Esophagus mucosa (tissue), 1 donor: ENCODE data around the gene SLC6A11. TPM values are rescaled to one million over a fixed set of nuclear protein-coding genes. Genes with fewer than 3 reads are reported as not detected.

ENCODE experiments used
- ATAC-seq: fragments of 200-7000 bp; cut with Tn5 transposase; one replicate; pipeline ENCODE4 v1.9.1; 2020
- total RNA-seq: library from RNA; stranded (reverse); gene quantifications from one replicate; pipeline ENCODE4 v1.2.4, GENCODE V29; 2023
- donor health status: DM: yes; HTN: yes; CAD: no.

Gene SLC6A11
- total RNA-seq, 1 donor from 2014 or later, result 7.8 TPM

DNA sequence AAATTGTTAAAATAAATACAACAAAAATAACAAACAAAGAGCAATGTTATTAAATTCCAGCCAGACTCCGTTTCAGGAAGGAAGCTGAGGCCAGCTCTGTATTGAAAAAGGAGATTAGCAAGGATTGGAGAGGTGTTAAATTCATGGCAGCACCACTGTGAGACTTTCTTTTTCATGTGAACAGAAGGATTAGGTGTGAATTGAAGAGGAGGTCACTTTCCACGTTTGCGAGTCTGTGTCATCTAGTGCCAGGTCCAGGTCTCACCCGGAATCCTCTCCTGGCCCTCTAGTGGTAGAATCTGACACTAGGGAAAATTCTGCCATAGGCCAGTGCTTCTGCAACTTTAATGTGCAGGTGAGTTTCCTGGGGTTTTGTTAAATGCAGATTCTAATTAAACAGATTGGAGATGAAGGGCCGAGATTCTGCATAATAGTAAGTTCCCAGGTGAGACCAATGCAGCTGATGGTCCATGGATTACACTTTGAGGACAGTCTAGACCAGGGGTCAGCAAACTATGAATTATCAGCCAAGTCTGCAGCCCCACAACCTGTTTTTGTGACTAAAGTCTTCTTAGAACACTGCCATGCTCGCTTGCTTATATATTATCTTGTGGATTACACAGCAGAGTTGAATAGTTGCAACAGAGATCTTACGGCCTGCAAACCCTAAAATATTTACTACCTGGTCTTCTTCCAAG is 167.3 kb downstream of the SLC6A11 start:
- peak; percentile 93 for ATAC-seq

- ATAC-seq, result no peak
These were observed 168.4 kb downstream of the SLC6A11 start for GRCh38 chr3:10984371-10984896.

DNA sequence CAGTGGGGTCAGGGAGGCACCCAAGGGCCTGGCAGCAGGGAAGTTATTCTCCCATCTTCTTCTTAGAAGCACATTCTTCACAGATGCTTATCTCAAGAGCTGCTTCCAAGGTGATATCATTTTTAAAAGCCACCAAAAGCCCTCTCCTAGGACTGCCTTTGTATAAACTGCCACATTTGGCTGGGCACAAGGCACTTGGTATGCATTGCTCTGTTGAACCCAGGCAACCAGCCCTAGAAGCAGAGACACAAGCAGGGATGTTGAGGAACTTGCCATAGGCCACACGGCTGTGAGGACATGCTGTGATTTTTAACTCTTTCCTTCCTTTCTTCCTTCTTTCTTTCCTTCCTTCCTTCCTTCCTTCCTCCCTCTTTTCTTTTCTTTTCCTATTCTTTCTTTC is 169.2 kb downstream of the SLC6A11 start:
- ATAC-seq, result no peak

DNA sequence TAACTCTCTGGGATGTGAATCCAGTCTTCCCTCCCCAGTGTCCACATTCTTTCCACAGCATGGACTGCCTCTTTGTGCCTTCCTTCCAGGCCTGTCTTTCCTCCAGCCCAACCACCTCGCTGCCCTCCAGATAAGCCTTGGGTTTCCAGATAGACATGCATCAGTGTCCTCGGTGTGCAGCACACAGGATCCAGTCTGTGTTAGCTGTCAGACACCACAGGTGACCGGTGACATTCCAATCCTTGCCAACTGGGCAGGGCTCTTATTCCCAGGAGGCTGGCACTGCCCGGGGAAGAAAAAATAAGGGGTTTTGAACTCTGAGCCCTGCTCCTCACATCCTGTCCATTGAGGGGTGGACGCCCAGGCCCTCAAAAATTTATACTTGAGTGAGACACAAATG is 170.6 kb downstream of the SLC6A11 start:
- ATAC-seq, result no peak

DNA sequence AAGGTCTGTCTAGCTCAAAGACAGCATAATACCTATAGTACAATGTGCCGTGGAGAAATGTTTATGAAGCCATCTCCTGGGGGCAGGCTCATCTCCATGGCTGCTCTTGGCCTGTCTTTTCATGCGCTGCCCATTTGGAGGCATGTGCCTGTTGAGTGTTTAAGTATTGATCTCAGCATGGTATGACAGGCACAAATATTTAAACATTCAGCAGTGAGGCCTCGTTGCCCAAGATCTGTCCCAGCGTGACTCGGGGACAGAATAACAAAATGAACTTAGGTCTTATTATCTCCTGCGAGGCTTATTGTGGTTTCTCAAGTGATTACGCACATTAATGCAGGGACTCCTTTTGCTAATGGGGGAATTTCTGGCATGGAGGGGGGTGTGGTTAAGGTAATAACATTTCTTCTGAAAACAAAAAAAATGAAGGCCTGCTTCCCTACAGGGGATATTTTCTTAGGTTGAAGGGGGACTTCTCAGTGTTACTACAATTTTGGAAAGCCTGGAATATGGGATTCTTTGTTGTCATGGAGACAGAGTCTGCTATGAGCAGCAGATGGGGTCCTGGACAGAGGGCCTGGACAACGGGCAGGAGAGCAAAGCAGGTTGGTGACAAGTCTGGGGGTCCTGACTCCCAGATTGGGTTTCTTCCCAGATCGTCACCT is 172.1 kb downstream of the SLC6A11 start:
- no peak for ATAC-seq

GRCh38 chr3:10988991-10989484 is 173.0 kb downstream of the SLC6A11 start:
- no peak for ATAC-seq

Other genes starting within 250 kb of the SLC6A11 start
- 6.3 TPM for gene SLC6A1, start 176.5 kb downstream of the SLC6A11 start, total RNA-seq